Natural killer cell (primary cell): Measurements from ENCODE around the gene IFNE. TPM values are rescaled to one million over a fixed set of nuclear protein-coding genes. Genes with fewer than 3 reads are reported as not detected.

ENCODE experiments used
- ATAC-seq, 3 donors: fragments of 150-1000 bp in 2 of 3; fragments of 200-7000 bp in 1 of 3; cut with Tn5 transposase; 1 replicate in 1 of 3; 2 replicates in 2 of 3; pipeline ENCODE4 v1.10.0; 2021; ENCODE audit warnings: mild to moderate bottlenecking in 2 of 3, moderate library complexity in 2 of 3
- DNase-seq, 2 donors: peaks; one replicate each; pipeline versions ENCODE4 v3.0.0 to v3.0.0-alpha.2; 2013 to 2021; ENCODE audit warnings: mixed read lengths in 1 of 2
- H3K27ac ChIP-seq: one replicate; pipeline ENCODE4 v1.5.1; 2013; ENCODE audit warnings: mild to moderate bottlenecking, low read length
- H3K27me3 ChIP-seq: one replicate; pipeline ENCODE4 v1.6.1; 2013; ENCODE audit warnings: low read length; ENCODE audit not compliant: control insufficient read depth, insufficient read depth
- H3K36me3 ChIP-seq: one replicate; pipeline ENCODE4 v1.6.1; 2013; ENCODE audit warnings: low read length; ENCODE audit not compliant: control insufficient read depth, insufficient read depth
- H3K4me1 ChIP-seq: one replicate; pipeline ENCODE4 v1.6.1; 2013; ENCODE audit warnings: low read length; ENCODE audit not compliant: control insufficient read depth, insufficient read depth
- H3K4me3 ChIP-seq: one replicate; pipeline ENCODE4 v1.5.1; 2013; ENCODE audit warnings: low read length
- H3K9me3 ChIP-seq: one replicate; pipeline ENCODE4 v1.6.1; 2013; ENCODE audit warnings: low read length; ENCODE audit not compliant: control insufficient read depth, insufficient read depth
- H3K27ac Mint-ChIP-seq, 2 donors: one replicate each; pipeline ENCODE4 v1.8.0; 2022; ENCODE audit warnings: mild to moderate bottlenecking in 2 of 2, mixed read lengths in 2 of 2, moderate library complexity in 1 of 2
- H3K27me3 Mint-ChIP-seq, 2 donors: one replicate each; pipeline ENCODE4 v1.8.0; 2022; ENCODE audit warnings: low read depth in 2 of 2, mixed read lengths in 2 of 2
- H3K36me3 Mint-ChIP-seq: one replicate; pipeline ENCODE4 v1.8.0; 2022; ENCODE audit warnings: mixed read lengths
- H3K4me1 Mint-ChIP-seq, 2 donors: one replicate each; pipeline ENCODE4 v1.8.0; 2022; ENCODE audit warnings: mixed read lengths in 2 of 2
- H3K4me3 Mint-ChIP-seq: one replicate; pipeline ENCODE4 v1.8.0; 2022; ENCODE audit warnings: mild to moderate bottlenecking, moderate library complexity, mixed read lengths
- H3K9me3 Mint-ChIP-seq, 2 donors: one replicate each; pipeline ENCODE4 v1.8.0; 2022; ENCODE audit warnings: mixed read lengths in 2 of 2
- WGBS: methylation state at CpG from one replicate; pipeline ENCODE4 v1.1.7; 2013; ENCODE audit warnings: missing lambda C conversion rate; ENCODE audit not compliant: insufficient coverage; 5-methylcytosine and 5-hydroxymethylcytosine counted together
- intact Hi-C: fragments of 100-400 bp; cut with micrococcal nuclease; formaldehyde crosslinking; loops from one replicate; pipeline ENCODE4 v1.14.2; 2022
- total RNA-seq, 4 donors: library from RNA; stranded (reverse); fragments of 120-200 nt in 1 of 4; gene quantifications; one replicate each; pipeline versions ENCODE4 v1.2.3 to v1.2.4, GENCODE V29; 2013 to 2022
- TF ChIP-seq, protein P1 (sequence below): fragments of 200-600 bp; IDR thresholded peaks from one replicate; pipeline ENCODE4 v1.8.0; 2022; ENCODE audit warnings: antibody characterized with exemption

Gene IFNE
- total RNA-seq, 3 donors from 2014 or later (not counting 1 experiment from before 2014, with no cell fraction given), result not detected

DNA sequence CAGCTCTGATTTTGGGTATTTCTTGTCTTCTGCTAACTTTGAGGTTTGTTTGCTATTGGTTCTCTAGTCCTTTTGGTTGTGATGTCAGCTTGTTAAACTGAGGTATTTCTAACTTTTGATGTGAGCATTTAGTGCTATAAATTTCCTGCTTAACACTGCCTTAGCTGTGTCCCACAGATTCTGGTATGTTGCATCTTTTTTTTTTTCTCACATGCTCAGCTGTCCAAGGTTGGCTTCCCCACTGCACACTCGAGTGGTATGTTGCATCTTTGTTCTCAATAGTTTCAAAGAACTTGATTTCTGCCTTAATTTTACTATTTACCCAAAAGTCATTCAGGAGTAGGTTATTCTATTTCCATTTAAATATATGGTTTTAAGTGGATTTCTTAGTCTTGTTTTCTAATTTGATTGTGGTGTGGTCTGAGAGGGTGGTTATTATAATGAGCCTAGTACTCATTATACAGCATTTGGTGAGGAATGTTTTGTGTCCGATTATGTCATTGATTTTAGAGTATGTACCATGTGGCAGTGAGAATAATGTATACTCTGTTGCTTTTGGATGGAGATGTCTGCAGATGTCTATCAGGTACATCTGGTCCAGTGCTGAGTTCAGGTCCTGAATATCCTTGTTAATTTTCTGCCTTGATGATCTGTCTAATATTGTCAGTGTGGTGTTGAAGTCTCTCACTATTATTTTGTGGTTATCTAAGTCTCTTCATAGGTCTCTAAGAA lies 42.2 kb upstream of the IFNE start:
- Mint-ChIP-seq H3K27ac (no peak overlapping the region), H3K4me3 (no peak overlapping the region), H3K4me1 (no peaks in the 10 kb centered on the region), H3K36me3 (no peaks in the 10 kb centered on the region), H3K27me3 (peaks cover 57 to 90% of the 10 kb centered on the region in 2 donors), H3K9me3 (no peaks in the 10 kb centered on the region)
- Histone ChIP-seq H3K9me3 (no peaks in the 10 kb centered on the region), H3K27me3 (peaks cover 2% of the 10 kb centered on the region), H3K4me1 (no peaks in the 10 kb centered on the region), H3K4me3 (no peak overlapping the region), H3K36me3 (no peaks in the 10 kb centered on the region), H3K27ac (no peak overlapping the region)
- 73% methylated on average over 2 of the region's 2 CpGs for WGBS
- ATAC-seq (no peak), DNase-seq (no peak)
- TF ChIP-seq, protein P1, sequence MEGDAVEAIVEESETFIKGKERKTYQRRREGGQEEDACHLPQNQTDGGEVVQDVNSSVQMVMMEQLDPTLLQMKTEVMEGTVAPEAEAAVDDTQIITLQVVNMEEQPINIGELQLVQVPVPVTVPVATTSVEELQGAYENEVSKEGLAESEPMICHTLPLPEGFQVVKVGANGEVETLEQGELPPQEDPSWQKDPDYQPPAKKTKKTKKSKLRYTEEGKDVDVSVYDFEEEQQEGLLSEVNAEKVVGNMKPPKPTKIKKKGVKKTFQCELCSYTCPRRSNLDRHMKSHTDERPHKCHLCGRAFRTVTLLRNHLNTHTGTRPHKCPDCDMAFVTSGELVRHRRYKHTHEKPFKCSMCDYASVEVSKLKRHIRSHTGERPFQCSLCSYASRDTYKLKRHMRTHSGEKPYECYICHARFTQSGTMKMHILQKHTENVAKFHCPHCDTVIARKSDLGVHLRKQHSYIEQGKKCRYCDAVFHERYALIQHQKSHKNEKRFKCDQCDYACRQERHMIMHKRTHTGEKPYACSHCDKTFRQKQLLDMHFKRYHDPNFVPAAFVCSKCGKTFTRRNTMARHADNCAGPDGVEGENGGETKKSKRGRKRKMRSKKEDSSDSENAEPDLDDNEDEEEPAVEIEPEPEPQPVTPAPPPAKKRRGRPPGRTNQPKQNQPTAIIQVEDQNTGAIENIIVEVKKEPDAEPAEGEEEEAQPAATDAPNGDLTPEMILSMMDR, result no peak
- intact Hi-C loops, result no loop called here

DNA sequence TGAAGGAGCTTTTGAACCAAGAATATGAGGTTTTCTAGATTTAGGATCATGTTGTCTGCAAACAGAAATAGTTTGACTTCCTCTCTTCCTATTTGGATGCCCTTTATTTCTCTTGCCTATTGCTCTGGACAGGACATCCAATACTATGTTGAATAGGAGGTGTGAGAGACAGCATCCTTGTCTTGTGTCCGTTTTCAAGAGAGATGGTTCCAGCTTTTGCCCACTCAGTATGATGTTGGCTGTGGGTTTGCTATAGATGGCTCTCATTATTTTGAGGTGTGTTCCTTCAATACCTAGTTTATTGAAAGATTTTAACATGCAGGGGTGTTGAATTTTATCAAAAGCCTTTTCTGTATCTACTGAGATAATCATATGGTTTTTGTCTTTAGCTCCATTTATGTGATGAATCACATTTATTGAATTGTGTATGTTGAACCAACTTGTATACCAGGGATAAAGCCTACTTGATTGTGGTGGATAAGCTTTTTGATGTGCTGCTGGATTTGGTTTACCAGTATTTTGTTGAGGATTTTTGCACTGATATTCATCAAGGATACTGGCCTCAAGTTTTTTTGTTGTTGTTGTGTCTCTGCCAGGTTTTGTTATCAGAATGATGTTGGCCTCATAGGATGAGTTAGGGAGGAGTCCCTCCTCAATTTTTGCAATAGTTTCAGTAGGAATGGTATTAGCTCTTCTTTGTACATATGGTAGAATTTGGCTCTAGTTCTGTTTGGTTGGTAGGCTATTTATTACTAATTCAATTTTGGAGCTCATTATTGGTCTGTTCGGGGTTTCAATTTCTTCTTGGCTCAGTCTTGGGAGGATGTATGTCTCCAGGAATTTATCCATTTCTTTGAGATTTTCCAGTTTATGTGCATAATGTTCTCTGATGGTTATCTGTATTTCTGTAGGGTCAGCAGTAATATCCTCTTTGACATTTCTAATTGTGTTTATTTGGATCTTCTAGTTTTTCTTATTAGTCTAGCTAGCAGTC lies 41.2 kb upstream of the IFNE start:
- H3K4me3 ChIP-seq, result no peak overlapping the region
- no peak overlapping the region for H3K27ac Mint-ChIP-seq
- WGBS, result 88% methylated on average over 2 of the region's 2 CpGs
- H3K4me1 ChIP-seq, result no peaks in the 10 kb centered on the region
- no peaks in the 10 kb centered on the region for H3K4me1 Mint-ChIP-seq
- H3K4me3 Mint-ChIP-seq, result no peak overlapping the region
- H3K27me3 Mint-ChIP-seq, result peaks cover 55 to 84% of the 10 kb centered on the region in 2 donors
- no peak for DNase-seq
- intact Hi-C loops, result no loop called here
- TF ChIP-seq, protein P1, result no peak
- no peaks in the 10 kb centered on the region for H3K36me3 Mint-ChIP-seq
- H3K9me3 Mint-ChIP-seq, result no peaks in the 10 kb centered on the region
- H3K9me3 ChIP-seq, result no peaks in the 10 kb centered on the region
- peaks cover 2% of the 10 kb centered on the region for H3K27me3 ChIP-seq
- H3K36me3 ChIP-seq, result no peaks in the 10 kb centered on the region
- ATAC-seq, result no peak
- no peak overlapping the region for H3K27ac ChIP-seq

DNA sequence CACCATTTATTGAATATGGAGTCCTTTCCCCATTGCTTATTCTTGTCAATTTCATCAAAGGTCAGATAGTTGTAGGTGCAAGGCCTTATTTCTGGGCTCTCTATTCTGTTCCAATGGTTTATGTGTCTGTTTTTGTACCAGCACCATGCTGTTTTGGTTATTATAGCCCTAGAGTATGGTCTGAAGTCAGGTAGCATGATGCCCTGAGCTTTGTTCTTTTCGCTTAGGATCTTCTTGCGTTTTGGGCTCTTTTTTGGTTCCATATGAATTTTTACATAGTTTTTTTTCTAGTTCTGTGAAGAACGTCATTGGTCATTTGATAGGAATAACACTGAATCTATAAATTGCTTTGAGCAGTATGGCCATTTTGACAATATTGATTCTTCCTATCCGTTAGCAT lies 40.2 kb upstream of the IFNE start:
- 85% methylated on average over 4 of the region's 4 CpGs for WGBS
- Histone ChIP-seq H3K36me3 (no peaks in the 10 kb centered on the region), H3K27ac (no peak overlapping the region), H3K9me3 (no peaks in the 10 kb centered on the region), H3K27me3 (peaks cover 2% of the 10 kb centered on the region), H3K4me1 (no peaks in the 10 kb centered on the region), H3K4me3 (no peak overlapping the region)
- H3K4me1 Mint-ChIP-seq, result no peaks in the 10 kb centered on the region
- H3K9me3 Mint-ChIP-seq, result no peaks in the 10 kb centered on the region
- DNase-seq (no peak), ATAC-seq (no peak)
- no peak overlapping the region for H3K4me3 Mint-ChIP-seq
- H3K36me3 Mint-ChIP-seq, result no peaks in the 10 kb centered on the region
- H3K27ac Mint-ChIP-seq, result no peak overlapping the region
- intact Hi-C loops, result no loop called here
- TF ChIP-seq, protein P1, result no peak
- H3K27me3 Mint-ChIP-seq, result peaks cover 49 to 79% of the 10 kb centered on the region in 2 donors
